Fibroblast of lung (primary cell): ENCODE results near the gene SH3BP2.

Experiments
- EZH2 ChIP-seq: IDR thresholded peaks from 2 replicates; pipeline ENCODE4 v1.5.1; 2012; ENCODE audit warnings: low read length, control low read depth, mild to moderate bottlenecking; ENCODE audit errors: missing control alignments
- TF ChIP-seq, protein P1 (sequence below), 2 donors: IDR thresholded peaks in 1 of 2; conservative IDR thresholded peaks in 1 of 2; 1 replicate in 1 of 2; 2 replicates in 1 of 2; pipeline ENCODE4 v1.5.1; 2011 to 2012; ENCODE audit warnings: low read length in 2 of 2, control low read depth in 1 of 2, inconsistent platforms in 1 of 2, low read depth in 1 of 2, mild to moderate bottlenecking in 1 of 2

- TF ChIP-seq, protein P1, sequence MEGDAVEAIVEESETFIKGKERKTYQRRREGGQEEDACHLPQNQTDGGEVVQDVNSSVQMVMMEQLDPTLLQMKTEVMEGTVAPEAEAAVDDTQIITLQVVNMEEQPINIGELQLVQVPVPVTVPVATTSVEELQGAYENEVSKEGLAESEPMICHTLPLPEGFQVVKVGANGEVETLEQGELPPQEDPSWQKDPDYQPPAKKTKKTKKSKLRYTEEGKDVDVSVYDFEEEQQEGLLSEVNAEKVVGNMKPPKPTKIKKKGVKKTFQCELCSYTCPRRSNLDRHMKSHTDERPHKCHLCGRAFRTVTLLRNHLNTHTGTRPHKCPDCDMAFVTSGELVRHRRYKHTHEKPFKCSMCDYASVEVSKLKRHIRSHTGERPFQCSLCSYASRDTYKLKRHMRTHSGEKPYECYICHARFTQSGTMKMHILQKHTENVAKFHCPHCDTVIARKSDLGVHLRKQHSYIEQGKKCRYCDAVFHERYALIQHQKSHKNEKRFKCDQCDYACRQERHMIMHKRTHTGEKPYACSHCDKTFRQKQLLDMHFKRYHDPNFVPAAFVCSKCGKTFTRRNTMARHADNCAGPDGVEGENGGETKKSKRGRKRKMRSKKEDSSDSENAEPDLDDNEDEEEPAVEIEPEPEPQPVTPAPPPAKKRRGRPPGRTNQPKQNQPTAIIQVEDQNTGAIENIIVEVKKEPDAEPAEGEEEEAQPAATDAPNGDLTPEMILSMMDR (conservative IDR thresholded peaks at IDR 0.05 in 1 of 2, IDR thresholded peaks at IDR 0.05 in 1 of 2; ENCODE audit: low read depth in 1 of 2, low read length in 2 of 2) = no peak
- no peak for TF ChIP-seq EZH2
Measured at GRCh38 chr4:2862528-2862927, 69.6 kb downstream of the SH3BP2 start.
